Measurements from ENCODE around the gene ZNF445.
"Not testable (repeated sequence)": the region's sequence is repeated elsewhere in the genome, so short reads cannot be mapped to it uniquely, and the experiment has no call there.

Gene ZNF445

DNA sequence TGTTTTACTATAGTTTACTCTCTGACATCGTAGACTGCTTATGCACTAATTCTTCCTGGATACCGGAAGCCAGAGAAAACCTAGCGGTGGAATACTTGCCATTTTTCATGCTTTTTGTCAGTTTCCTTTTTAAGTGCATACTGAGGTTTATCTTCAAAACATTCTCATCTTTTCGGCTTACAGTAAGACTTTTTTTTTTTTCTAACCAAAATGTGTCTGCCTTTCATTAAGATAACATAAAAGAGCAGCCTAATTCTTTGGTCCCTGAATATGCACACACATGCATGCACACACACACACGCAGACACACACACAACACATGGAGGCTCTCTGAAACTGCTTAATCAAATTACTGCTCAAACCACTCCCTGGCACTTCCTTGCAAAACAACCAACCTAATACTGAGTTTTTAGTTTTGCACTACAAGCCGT lies 1.3 kb downstream of the ZNF445 start:
- DNase-seq (ENCODE audit: low read depth in 2 of 2): no peak

DNA sequence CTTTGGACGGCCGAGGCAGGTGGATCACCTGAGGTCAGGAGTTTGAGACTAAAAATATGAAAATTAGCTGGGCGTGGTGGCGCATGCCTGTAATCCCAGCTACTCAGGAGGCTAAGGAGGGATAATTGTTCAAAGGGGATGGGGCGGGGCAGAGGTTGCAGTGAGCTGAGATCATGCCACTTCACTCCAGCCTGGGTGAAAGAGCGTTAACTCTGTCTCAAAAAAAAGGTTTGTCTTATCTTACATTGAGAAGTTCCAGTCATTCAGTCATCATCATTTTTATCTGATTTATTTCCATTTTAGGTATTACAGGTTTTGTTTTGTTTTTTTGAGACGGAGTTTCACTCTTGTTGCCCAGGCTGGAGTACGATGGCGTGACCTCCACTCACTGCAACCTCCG lies 2.6 kb downstream of the ZNF445 start:
- not testable (repeated sequence) for DNase-seq (ENCODE audit: low read depth in 2 of 2)

DNA sequence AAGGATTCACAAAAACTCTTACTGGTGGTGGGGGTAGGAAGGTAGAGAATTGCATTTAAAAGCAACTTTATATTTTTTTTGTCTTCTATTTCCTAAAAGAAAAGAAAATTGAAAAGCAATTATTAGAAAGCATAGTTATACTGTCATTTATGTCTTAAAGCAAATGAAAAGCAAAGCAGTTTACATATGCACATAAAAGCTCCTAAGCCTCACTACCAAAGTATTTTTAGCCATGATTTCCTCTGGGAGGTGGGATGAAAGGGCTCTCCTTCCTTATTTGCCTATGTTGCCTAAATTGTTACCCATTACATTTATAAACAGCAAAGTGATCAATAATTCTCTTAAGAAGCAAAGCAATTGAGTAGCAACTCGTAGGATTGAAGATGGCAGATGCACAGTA lies 7.0 kb downstream of the ZNF445 start:
- no peak for DNase-seq (ENCODE audit: low read depth in 2 of 2)

DNA sequence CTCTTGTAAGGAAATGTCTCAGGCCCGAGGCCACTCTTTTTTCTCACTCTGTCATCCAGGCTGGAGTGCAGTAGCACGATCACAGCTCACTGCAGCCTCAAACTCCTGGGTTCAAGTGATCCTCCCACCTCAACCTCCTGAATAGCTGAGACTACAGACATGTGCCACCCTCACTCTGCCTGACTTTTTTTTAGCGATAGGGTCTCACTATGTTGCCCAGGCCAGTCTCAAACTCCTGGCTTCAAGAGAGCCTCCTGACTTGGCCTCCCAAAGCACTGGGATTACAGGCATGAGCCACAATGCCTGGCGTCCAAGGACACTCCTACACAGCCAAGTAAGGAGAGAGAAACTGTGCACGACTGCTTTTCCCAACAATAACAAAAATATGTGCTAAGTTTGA lies 7.6 kb downstream of the ZNF445 start:
- no peak for DNase-seq (ENCODE audit: low read depth in 2 of 2)

DNA sequence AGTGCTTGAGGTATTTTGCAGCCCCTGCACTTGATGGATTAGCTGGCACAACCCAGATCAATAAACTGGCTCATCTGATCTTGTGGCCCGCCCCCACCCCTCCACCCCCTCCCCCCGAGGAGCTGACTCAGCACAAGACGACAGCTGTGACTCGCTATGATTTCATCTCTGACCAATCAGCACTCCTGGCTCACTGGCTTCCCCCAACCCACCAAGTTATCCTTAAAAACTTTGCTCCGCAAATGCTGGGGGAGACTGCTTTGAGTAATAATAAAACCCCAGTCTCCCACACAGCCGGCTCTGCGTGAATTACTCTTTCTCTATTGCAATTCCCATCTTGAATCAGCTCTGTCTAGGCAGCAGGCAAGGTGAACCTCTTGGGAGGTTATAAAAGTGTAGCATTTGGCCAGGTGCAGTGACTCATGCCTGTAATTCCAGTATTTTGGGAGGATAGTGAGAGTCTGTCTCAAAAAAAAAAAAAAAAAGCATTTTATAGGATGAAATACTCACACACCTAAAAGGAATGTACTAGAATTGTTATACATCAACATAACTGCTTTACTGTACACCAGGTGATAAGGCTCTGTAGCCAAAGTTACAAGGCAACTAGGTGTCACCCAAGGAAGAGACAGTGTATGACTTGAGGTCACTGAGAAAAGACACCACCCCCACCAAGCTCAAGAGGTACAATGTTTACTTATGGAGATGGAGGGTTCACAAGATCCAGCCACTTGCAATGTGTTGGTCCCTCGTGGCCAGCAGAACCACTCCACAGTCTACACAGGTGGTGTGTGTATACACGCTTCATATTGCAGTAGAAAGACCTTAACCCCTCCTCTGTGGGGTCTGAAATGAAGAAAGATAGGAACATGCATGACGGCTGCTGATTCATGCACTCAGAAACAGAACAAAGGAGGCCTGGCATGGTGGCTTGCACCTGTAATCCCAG lies 8.6 kb downstream of the ZNF445 start:
- peak; percentile 30 to 46 for DNase-seq (ENCODE audit: low read depth in 2 of 2)

DNA sequence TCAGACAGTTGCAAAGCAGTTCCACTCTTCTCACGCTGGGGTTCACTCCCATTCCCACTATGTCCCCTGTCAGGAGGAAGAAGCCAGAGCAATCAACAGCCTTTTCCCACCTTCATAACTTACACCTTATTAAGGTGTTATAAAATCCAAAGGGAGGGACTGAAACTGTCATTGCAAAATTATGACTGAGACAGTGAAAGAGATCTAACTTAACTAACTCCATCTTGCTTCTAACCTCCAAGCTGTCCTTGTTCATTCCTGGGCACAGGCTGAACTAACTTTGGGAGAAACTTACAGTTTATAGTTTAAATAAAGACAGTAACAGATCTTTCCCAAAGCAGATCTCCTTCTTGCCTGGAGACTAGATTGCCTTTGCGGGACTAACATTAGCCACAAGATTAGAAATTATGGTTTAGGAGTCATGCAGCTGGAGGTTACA lies 9.4 kb downstream of the ZNF445 start:
- not testable (repeated sequence) for DNase-seq (ENCODE audit: low read depth in 2 of 2)

DNA sequence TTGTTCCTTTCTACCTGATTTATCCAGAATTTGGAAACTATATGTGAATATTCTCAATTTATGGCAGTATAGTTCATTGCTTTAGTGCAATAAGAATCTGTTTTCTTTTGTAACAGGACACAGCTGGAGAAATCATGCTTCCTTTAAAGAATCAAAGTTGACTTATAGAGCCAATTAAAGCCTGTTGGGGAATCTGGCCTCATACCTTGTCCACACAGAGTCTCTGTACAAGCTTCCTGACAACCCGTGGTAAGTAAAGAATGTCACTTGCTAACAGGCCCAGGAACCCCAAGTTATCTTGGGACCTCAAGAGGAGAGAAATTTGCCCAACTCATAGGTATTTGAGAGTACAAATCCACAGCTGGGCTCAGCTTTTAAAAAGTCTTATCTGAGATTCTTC lies 10.2 kb downstream of the ZNF445 start:
- DNase-seq (ENCODE audit: low read depth in 2 of 2): no peak

DNA sequence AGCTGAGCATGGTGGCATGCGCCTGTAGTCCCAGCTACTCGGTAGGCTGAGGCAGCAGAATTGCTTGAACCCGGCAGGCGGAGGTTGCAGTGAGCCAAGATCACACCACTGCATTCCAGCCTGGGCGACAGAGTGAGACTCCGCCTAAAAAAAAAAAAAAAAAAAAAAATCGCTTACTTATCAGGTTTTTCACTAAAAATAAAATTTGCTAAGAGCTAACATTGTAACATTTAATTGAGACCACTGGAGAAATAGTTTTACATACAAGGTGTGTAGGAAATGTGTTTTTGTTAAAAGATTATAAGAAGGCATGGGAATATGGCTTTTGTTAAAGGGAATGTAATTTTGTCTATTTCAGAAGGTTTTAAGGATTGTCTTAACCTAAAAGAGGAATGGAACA lies 12.6 kb downstream of the ZNF445 start:
- not testable (repeated sequence) for DNase-seq (ENCODE audit: low read depth in 2 of 2)

DNA sequence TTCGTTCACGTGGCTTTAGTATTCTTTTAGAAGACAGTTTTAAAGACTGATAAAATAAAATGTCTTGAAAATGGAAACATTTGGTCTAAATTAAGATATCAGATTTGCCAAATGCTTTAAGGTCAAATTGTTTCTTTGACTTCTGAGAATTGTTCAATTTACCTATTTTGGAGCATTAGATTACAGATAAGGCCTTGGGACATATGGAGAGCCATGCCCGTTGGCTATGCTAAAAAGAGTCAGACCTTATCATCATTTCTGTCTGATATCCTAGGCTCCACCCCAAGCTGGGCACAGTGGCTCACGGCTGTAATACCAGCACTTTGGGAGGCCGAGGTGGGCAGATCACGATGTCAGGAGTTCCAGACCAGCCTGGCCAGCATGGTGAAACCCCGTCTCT lies 13.0 kb downstream of the ZNF445 start:
- DNase-seq (ENCODE audit: low read depth in 2 of 2): no peak

DNA sequence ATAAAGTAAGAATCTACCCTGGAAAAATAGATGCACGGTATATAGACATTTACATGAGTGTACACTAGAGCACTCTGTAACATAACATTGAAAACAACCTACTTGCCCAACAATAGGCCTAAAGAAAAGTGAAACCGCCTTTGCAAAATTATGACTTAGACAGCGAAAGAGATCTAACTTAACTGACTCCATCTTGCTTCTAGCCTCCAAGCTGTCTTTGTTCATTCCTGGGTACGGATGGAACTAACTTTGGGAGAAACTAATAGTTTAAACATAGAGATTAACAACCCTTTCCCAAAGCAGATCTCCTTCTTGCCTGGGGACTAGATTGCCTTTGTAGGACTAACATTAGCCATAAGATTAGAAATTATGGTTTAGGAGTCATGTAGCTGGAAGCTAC lies 17.4 kb downstream of the ZNF445 start:
- not testable (repeated sequence) for DNase-seq (ENCODE audit: low read depth in 2 of 2)

DNA sequence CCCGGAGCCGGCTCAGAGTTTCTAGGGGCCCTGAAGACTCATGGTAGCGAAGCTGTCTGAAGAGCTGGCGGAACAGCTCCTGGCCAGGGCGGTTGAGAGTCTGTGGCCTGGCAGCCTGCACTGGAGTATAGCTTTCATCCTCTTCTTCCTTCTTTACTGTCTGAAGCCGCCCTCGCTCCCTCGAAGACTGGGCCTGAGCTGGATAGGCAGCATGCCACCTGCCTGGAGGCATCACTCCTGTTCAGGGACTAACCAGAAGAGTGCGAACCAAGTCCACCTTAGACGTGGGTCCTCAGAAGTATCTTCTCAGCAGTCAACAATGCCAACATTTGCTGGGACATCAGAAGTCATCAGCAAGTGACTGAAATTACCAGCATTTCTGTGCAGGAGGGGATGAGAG lies 22.2 kb downstream of the ZNF445 start:
- no peak for DNase-seq (ENCODE audit: low read depth in 2 of 2)

DNA sequence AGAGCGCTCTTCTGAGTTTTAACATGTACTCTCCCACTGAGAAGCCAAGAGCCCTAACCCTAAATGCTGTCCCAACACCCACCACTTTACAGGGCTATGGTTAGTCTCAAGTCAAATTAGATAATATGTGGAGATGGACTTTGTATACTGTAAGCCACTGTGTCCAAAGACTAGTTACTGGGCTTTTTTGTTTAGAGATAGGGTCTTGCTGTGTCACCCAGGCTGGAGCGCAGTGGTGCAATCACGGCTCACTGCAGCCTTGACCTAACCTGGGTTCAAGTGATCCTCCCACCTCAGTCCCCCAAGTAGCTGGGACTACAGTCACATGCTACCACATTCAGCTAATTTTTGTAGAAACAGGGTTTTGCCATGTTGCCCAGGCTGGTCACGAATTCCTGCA lies 23.2 kb downstream of the ZNF445 start:
- DNase-seq (ENCODE audit: low read depth in 2 of 2): no peak

DNA sequence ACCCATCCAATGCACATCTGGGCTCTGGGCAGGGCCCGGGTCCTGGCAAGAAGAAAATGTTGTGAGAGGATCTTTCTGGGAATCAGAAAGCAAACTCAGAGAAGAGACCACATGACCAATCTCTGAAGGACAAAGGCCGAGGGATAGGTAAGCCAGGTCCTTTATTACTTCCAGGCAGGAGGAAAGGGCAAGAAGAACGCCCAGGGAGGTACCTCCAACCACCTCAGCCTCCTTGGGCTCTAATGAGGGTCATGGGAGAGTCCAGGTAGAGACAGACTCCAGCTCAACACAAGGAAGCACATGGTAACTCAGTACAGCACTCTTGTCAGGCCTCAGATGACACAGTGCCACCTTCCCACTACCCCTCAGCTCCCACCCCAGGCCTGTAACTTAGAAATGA lies 26.0 kb downstream of the ZNF445 start:
- DNase-seq (ENCODE audit: low read depth in 2 of 2): no peak

DNA sequence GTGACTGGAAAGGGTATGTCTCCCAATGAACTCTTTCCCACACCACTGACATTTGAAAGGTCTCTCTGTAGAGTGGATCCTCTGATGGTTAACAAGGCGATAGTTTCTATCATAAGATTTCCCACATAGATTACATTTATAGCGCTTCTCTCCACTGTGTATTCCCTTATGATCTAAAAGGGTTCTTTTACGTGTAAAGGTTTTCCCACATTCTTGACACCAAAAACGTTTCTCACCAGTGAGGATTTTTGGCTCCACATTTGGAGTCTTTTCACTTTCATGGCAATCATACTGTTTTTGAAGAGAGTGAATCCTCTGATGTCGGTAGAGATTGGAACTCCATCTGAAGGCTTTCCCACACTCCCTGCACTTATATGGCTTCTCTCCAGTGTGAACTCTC lies 30.5 kb downstream of the ZNF445 start:
- no peak for DNase-seq (ENCODE audit: low read depth in 2 of 2)

DNA sequence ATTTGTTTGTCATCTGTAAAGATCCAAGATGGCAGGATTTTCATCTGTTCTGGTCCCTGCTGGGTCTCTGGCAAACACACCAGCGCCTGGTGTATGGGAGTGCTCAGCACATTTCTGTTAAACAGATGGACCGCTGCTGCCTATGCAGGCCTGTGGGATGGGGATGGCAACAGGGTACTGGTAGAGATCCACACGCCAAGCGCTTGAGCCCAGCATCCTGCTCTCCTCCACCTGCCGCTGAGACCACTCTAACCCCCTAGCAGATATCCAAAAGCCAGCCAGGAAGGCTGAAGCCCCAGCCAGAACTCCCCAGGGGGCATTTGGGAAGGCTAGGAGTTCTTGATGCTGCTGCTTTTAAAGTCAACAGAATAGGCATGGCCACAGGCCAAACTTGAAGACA lies 31.7 kb downstream of the ZNF445 start:
- no peak for DNase-seq (ENCODE audit: low read depth in 2 of 2)

DNA sequence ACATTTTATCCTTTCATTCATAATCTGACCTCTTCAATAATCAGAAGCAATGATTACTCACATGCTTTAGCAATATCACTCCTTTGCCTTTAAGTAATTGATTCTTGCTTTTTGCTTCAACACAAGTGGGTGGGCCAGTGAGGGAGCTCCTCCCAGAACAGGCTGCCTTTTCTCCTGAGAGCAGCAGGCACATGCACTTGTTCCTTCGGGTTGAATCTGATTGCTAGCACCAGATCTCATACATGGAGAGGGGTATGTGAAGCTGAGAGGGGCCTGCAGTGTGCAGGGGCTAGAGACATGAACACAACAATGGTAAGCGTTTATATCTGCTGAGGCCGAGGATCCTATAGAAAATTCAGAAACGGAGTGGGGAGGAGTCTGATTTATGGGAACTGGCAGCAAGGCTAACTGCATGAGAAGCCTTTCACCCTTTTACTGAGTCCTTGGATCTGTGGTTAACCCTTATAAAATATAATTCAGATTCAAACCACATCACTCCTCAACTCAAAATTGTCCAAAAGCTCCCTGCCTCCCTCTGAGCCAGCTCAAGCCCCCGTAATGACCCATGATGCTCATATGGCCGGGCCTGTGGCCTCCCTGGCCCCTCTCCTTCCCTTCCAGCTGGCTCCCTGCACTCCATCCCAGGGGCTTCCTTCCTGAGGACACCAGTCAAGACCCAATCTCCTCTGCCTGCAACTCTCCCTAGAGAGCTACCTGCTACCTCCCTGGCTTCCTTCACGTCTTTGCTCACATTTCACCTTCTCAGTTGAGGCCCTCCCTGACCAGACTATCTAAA lies 32.4 kb downstream of the ZNF445 start:
- no peak for DNase-seq (ENCODE audit: low read depth in 2 of 2)

DNA sequence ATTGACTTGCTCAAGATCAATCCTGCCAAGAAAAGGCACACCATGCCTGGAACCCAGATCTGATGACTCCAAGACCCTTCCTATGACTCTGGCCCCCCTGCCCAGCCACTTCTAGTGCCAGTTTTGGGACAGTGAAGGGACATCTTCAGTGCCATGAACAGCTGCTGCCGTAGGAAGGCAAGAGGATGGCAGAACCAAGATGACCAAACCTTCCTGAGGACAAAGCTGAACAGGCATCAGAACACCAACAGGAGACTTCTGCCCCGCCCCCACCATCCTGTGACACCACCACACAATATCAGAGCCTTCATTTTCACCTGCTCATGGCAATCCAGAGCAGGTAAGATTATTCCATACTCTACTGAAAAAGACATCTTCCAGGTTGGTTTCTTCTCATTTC lies 33.0 kb downstream of the ZNF445 start:
- DNase-seq (ENCODE audit: low read depth in 2 of 2): no peak

DNA sequence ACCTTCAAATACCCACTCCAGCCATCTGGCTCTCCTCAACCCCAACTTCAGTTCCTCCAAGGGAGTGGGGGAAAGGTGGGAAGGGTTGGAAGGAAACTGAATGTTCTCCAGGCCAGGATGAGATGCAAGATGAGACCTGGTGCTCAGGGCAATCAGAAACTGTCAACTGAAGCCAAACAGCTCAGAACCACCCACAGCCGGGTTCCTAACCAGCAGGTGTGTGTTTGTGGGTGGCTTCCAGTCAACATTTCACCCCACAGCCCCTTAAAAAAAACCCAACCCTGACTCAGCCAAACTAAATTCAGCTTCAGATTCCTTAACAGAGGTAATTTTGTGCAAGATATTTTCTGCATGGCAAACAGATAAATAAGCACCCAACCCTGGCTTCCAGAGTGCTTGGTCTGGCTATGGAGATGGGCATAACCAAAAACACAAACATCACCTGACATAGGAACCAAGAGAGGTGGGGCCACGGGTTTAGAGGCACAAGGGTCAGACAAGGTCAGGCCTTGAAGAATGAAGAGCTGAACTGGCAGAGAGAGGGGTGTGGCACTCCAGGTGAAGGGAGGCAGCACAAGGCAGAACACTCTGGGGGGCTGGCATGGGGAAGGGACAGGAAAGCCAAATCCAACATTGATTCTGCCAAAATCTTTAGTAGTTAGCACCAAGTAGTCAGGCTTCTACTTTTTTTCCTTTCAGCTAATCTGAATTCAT lies 34.7 kb downstream of the ZNF445 start:
- no peak for DNase-seq (ENCODE audit: low read depth in 2 of 2)

DNA sequence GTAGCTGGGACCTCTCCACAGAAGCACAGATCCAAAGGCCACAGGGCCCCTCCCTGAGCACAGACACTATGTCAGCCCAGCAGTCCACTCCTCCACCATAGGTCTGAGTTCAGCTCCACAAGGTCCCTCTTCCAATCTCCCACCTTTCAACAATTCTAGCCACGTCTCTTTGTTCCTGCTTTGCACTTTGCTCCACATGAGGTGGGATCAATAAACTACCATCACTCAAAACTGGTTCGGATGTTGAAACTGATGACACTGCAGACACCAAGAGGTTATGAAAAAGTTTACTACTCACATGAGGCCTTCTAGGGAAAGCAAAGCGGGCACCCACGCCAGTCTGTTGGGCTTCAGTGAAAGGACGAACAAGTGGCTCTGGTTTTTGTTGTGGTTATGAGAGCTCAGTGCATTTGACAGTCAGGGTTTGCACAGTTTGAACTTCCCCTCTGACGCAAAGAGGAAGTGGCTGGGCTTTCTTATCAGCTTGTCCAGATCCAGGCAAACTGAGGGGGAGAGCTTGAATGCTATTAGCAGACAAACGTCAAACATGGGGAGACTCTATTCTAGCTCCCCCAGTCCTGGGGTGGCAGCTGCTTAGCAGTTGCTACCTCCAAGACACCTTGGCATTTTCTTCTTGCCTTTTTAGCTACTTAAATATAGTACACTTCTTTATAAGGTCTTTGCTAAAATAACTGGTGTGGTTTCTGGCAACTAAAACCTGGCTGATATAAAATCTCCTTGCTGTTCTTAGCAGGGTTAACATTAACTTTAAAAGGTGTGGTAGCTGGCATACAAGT lies 37.8 kb downstream of the ZNF445 start:
- DNase-seq (ENCODE audit: low read depth in 2 of 2): peak; percentile 61 to 76

DNA sequence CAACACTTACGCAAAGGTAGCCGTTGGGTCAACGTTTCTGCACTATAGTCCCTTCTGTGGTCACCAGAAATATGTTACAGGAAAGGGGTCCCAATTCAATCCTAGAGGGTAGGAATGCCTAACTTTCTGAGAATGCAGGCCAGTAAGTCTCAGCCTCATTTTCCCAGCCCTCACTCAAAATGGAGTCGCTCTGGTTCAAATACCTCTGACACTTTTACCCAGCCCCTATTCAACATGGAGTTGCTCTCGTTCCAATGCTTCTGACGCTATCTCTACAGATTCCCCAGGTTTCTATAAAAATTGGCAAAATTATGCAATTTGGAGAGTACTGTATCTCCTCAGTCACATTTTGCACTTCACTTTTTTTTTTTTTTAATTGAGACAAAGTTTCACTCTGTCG lies 39.7 kb downstream of the ZNF445 start:
- no peak for DNase-seq (ENCODE audit: low read depth in 2 of 2)

DNA sequence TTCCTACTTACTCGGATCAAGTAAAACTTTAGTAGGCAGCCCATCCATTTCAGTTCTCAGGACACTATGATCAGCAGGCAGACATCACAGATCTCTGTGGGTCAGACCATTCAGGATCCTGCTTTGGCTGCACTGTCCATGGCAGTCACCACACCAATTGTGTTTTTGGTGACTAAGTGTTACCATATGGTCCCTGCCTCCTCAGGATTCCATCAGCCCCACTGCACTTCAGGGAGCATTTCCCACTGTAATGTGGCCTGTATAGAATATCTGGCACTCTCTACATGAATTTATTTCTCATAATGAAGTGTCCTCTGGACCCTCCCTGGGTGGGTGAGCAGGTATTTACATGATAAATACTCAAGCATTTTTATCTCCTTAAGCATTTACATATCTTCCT lies 41.3 kb downstream of the ZNF445 start:
- no peak for DNase-seq (ENCODE audit: low read depth in 2 of 2)
